Cortex of kidney (tissue), 1 donor: ENCODE data around the gene GOLGA8Q.
"Not testable (repeated sequence)": the region's sequence is repeated elsewhere in the genome, so short reads cannot be mapped to it uniquely, and the experiment has no call there.

Experiments used
- DNase-seq: peaks from one replicate; lab custom pipeline; 2025; lab: John Stamatoyannopoulos, UW

The GOLGA8Q gene, protein sequence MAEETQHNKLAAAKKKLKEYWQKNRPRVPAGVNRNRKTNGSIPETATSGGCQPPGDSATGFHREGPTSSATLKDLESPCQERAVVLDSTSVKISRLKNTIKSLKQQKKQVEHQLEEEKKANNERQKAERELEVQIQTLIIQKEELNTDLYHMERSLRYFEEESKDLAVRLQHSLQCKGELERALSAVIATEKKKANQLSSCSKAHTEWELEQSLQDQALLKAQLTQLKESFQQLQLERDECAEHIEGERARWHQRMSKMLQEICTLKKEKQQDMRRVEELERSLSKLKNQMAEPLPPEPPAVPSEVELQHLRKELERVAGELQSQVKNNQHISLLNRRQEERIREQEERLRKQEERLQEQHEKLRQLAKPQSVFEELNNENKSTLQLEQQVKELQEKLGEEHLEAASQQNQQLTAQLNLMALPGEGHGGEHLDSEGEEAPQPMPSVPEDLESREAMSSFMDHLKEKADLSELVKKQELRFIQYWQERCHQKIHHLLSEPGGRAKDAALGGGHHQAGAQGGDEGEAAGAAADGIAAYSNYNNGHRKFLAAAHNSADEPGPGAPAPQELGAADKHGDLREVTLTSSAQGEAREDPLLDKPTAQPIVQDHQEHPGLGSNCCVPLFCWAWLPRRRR

DNA sequence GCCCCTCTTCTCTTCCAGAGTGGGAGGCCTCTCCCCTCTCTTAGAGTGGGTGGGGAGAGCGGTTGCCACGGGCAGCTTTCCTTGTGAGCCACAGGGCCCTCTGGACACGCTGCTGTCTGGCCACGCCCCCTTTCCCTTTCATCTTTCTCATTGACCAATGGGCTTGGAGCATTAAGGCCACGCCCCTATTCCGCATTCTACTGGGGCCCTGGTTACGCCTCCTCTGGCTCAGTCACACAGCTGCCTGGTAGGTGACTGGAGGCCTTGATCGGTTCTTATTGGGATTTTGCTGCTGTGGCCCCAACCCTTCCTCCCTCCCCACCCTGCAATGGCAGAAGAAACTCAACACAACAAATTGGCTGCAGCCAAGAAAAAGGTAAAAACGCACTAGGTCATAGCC is at the start of gene GOLGA8Q:
Gene GOLGA8Q (plus strand): TSS at position 301 of the 400 bp plus-strand sequence. CDS start 28 bp downstream, at position 329.
- not testable (repeated sequence) for DNase-seq

GRCh38 chr15:30502904-30503781 is 48.7 kb upstream of the GOLGA8Q start:
- not testable (repeated sequence) for DNase-seq

- DNase-seq = not testable (repeated sequence)
Observed at GRCh38 chr15:30504162-30504843, 47.5 kb upstream of the GOLGA8Q start.

DNA sequence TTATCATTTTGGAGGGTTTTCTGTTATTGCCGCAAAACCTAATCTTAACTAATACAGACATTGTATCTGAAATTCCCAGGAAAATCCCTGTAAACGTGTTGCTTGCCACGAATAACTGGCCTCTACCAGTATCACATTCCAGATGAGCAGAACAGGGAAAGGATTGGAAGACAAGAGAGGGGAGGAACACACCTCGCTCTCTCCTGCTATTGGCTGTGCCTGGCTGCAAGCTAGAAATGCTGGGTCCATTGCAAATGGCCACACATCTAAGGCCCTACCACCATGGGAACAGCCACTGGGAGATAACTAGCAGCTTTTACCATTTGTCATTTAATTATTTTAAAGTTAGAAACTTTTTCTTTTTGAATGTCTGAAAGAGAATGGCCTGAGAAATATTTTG is 37.3 kb upstream of the GOLGA8Q start:
- not testable (repeated sequence) for DNase-seq

DNA sequence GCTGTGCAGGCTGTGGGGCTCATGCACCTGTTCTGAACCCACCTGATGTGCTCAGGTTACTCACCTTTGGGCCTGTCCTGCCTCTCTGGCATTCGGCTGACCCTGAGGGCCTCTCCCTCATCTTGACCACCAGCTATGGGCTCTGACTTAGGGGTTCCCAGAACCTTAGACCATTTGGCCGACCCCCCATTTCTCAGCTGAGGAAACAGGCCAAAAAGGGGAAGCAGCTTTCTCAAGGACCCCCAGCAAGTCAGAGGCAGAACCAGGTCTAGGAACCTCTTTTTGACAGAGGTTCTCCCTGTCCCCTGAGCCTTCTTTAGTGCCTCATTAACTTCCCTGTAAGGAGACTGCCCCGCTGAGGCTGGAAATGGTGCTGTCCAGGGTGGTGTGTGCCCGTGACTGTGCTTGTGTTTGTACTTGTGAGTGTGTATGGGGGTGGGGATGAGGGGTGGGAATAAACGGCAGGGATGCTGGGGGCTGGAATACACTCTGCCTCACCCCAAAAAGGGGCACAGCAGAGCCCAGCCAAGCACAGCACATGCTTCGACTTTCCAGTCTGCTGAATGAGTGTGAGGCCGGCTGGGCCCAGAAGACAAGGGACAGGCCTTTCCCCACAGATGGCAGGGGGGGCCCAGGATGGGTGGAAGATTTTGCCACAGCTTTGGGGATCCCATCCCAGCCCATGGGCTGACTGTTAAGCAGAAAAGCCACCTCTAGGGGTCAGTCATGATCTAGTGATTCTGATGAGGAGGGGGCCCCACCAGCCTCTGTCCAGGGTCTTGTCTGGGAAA is 28.2 kb upstream of the GOLGA8Q start:
- DNase-seq = not testable (repeated sequence)

- not testable (repeated sequence) for DNase-seq
Observed at GRCh38 chr15:30525912-30526311, 25.9 kb upstream of the GOLGA8Q start.

- DNase-seq = not testable (repeated sequence)
Observed at GRCh38 chr15:30529049-30529448, 22.8 kb upstream of the GOLGA8Q start.

DNA sequence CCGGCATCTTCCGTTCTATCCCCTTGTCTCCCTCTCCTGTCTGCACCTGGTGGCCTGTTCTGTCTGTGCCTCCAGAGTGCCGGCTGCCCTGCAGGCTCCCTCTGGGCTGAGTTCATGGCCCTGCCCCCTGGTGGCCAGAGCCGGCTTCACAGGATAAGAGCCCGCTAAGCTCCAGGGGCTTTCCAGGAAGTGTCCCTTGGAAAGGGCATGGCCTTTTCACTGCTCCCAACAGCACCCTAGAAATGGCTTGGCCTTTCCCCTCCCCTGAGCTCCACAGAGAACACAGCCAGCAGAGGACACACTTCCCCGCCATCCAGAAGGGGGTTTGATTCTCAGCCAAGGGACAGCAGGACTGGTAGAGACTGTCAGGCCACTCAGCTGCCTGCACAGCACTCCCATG is 15.1 kb downstream of the GOLGA8Q start:
- DNase-seq = not testable (repeated sequence)

- not testable (repeated sequence) for DNase-seq
Observed at GRCh38 chr15:30573012-30573491, 21.2 kb downstream of the GOLGA8Q start.

GRCh38 chr15:30579394-30579970 is 27.6 kb downstream of the GOLGA8Q start:
- DNase-seq = not testable (repeated sequence)

DNA sequence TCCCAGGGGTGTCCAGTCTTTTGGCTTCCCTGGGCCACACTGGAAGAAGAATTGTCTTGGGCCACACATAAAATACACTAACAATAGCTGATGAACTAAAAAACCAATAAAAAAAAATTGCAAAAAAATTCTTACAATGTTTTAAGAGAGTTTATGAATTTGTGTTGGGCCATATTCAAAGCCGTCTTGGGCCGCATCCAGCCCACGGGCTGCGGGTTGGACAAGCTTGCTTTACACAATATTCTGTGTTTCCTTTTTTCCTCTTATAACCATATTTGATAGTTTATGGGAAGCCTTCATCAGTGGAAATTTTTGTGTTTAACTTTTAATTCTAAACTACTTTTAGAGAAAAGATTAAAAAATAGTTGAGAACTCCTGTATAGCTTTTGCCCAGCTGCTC is 28.9 kb downstream of the GOLGA8Q start:
- not testable (repeated sequence) for DNase-seq

DNA sequence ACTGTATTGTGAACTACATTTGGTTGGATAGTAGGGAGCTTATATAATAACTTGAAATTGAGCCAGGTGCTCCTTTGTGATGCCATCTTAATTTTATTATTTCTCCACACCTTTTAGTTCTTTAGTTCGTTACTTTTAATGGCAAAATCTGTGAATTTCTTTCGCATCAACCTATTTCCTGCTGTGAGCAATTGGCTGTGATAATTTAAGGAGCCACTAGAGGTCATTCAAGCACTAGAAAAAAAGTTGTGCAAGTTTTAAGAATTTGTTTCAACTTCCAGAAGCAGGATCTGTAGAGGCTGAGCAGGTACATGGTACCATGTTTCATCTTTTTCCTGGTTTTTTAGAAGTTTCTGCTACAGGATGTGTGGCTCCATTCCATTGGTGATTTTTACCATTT is 47.1 kb downstream of the GOLGA8Q start:
- DNase-seq = not testable (repeated sequence)

DNA sequence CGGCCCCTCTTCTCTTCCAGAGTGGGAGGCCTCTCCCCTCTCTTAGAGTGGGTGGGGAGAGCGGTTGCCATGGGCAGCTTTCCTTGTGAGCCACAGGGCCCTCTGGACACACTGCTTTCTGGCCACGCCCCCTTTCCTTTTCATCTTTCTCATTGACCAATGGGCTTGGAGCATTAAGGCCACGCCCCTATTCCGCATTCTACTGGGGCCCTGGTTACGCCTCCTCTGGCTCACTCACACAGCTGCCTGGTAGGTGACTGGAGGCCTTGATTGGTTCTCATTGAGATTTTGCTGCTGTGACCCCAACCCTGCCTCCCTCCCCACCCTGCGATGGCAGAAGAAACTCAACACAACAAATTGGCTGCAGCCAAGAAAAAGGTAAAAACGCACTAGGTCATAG is 51.9 kb downstream of the GOLGA8Q start, which contains the start of gene GOLGA8H:
Gene GOLGA8H (plus strand): TSS at position 233 of the 400 bp plus-strand sequence. CDS start 98 bp downstream, at position 331.
- not testable (repeated sequence) for DNase-seq
